GM12872 (cell line): ENCODE results near the gene HTR3E.

Source experiments
- CTCF ChIP-seq: IDR thresholded peaks from 3 replicates; pipeline ENCODE4 v1.5.1; 2011; ENCODE audit warnings: low read depth, mild to moderate bottlenecking, low read length, moderate library complexity; ENCODE audit not compliant: insufficient read depth

HTR3E gene

GRCh38 chr3:184082034-184082433 is 14.8 kb upstream of the HTR3E start:
- TF ChIP-seq CTCF: no peak

- no peak for TF ChIP-seq CTCF
Observed at GRCh38 chr3:184082465-184082864, 14.4 kb upstream of the HTR3E start.

GRCh38 chr3:184085389-184085852 is 11.4 kb upstream of the HTR3E start:
- no peak for TF ChIP-seq CTCF

- TF ChIP-seq CTCF: no peak
Observed at GRCh38 chr3:184092199-184092598, 4.7 kb upstream of the HTR3E start.

- no peak for TF ChIP-seq CTCF
Observed at GRCh38 chr3:184097556-184097955, 692 bp downstream of the HTR3E start.

GRCh38 chr3:184099806-184100686 is 3.2 kb downstream of the HTR3E start:
- no peak for TF ChIP-seq CTCF

- no peak for TF ChIP-seq CTCF
Observed at GRCh38 chr3:184110316-184110725, 13.5 kb downstream of the HTR3E start.
